IMR-90 (cell line): ENCODE results near the gene BTBD9. TPM values are rescaled to one million over a fixed set of nuclear protein-coding genes. Genes with fewer than 3 reads are reported as not detected.

ENCODE experiments used
- ATAC-seq: fragments of 200-7000 bp; cut with Tn5 transposase; 2 replicates; pipeline ENCODE4 v1.9.1; 2020; ENCODE audit warnings: low read depth, mild to moderate bottlenecking, moderate library complexity
- BruUV-seq: library from RNA; stranded (reverse); fragments of 400-500 nt; replicated peaks from 2 replicates; lab custom pipeline; 2021; lab: Mats Ljungman, UMichigan
- CTCF ChIA-PET: fragments of 300-600 bp; formaldehyde crosslinking; extraction: SDS; loops from one replicate; lab custom pipeline; 2021; ENCODE audit warnings: antibody characterized with exemption; lab: Yijun Ruan, JAX
- POLR2A ChIA-PET: fragments of 300-600 bp; sonication (Branson Sonifier 250); formaldehyde crosslinking; loops from one replicate; lab custom pipeline; 2022; ENCODE audit warnings: antibody characterized with exemption; ENCODE audit not compliant: unreplicated experiment; lab: Charles Lee
- DNase-seq: peaks from one replicate; pipeline ENCODE4 v3.0.0; 2013
- H2AFZ ChIP-seq: replicated peaks from 2 replicates; pipeline ENCODE3; 2013; ENCODE audit warnings: low read length, mild to moderate bottlenecking; ENCODE audit not compliant: poor library complexity
- H2AK5ac ChIP-seq: 2 replicates; pipeline ENCODE4 v1.6.1; 2013; ENCODE audit warnings: low read depth, low read length, inconsistent platforms
- H2AK9ac ChIP-seq: replicated peaks from 2 replicates; pipeline ENCODE3; 2013; ENCODE audit warnings: mild to moderate bottlenecking, low read depth, low read length, moderate library complexity; ENCODE audit not compliant: poor library complexity
- H2BK120ac ChIP-seq: 2 replicates; pipeline ENCODE4 v1.6.1; 2013; ENCODE audit warnings: low read depth, low read length, inconsistent platforms
- H2BK15ac ChIP-seq: 3 replicates; pipeline ENCODE4 v1.6.1; 2013; ENCODE audit warnings: low read depth, low read length, inconsistent platforms
- H2BK20ac ChIP-seq: 2 replicates; pipeline ENCODE4 v1.6.1; 2013; ENCODE audit warnings: low read depth, mild to moderate bottlenecking, inconsistent platforms, low read length, moderate library complexity
- H2BK5ac ChIP-seq: 2 replicates; pipeline ENCODE4 v1.6.1; 2013; ENCODE audit warnings: mild to moderate bottlenecking, low read depth, low read length, inconsistent platforms; ENCODE audit not compliant: poor library complexity, severe bottlenecking
- H3K14ac ChIP-seq: replicated peaks from 2 replicates; pipeline ENCODE4 v1.6.1; 2013; ENCODE audit warnings: low read depth, low read length, inconsistent platforms
- H3K18ac ChIP-seq: 2 replicates; pipeline ENCODE4 v1.6.1; 2013; ENCODE audit warnings: low read depth, low read length, control low read depth
- H3K23ac ChIP-seq: 2 replicates; pipeline ENCODE4 v1.6.1; 2013; ENCODE audit warnings: low read depth, low read length, inconsistent platforms
- H3K27ac ChIP-seq: 2 replicates; pipeline ENCODE4 v1.5.1; 2013; ENCODE audit warnings: mild to moderate bottlenecking, control low read depth, low read length; ENCODE audit not compliant: insufficient read depth
- H3K27me3 ChIP-seq: 2 replicates; pipeline ENCODE4 v1.6.1; 2013; ENCODE audit warnings: low read length; ENCODE audit not compliant: control insufficient read depth, insufficient read depth
- H3K36me3 ChIP-seq: 2 replicates; pipeline ENCODE4 v1.6.1; 2013; ENCODE audit warnings: low read length, mixed read lengths; ENCODE audit not compliant: control insufficient read depth, insufficient read depth
- H3K4ac ChIP-seq: 2 replicates; pipeline ENCODE4 v1.6.1; 2013; ENCODE audit warnings: low read depth, low read length, inconsistent platforms
- H3K4me1 ChIP-seq: 2 replicates; pipeline ENCODE4 v1.6.1; 2013; ENCODE audit warnings: low read length, mixed read lengths; ENCODE audit not compliant: control insufficient read depth, insufficient read depth
- H3K4me2 ChIP-seq: 2 replicates; pipeline ENCODE4 v1.6.1; 2013; ENCODE audit warnings: low read depth, mild to moderate bottlenecking, control low read depth, low read length, moderate library complexity
- H3K4me3 ChIP-seq: 2 replicates; pipeline ENCODE4 v1.5.1; 2013; ENCODE audit warnings: low read depth, mild to moderate bottlenecking, control low read depth, low read length, moderate library complexity; ENCODE audit not compliant: insufficient read depth
- H3K56ac ChIP-seq: 2 replicates; pipeline ENCODE4 v1.6.1; 2013; ENCODE audit warnings: low read length, inconsistent platforms; ENCODE audit not compliant: insufficient read depth; ENCODE audit errors: extremely low read depth
- H3K79me1 ChIP-seq, 2 experiments: 2 replicates each; pipeline ENCODE4 v1.6.1; 2013; ENCODE audit warnings: low read length in 2 of 2, inconsistent platforms in 1 of 2, low read depth in 1 of 2
- H3K9ac ChIP-seq: 2 replicates; pipeline ENCODE4 v1.6.1; 2013; ENCODE audit warnings: low read depth, low read length, control low read depth
- H3K9me1 ChIP-seq: 2 replicates; pipeline ENCODE4 v1.6.1; 2013; ENCODE audit warnings: low read length, inconsistent platforms; ENCODE audit not compliant: insufficient read depth
- H3K9me3 ChIP-seq: 2 replicates; pipeline ENCODE4 v1.6.1; 2013; ENCODE audit warnings: low read length; ENCODE audit not compliant: control insufficient read depth, insufficient read depth
- H4K20me1 ChIP-seq: 2 replicates; pipeline ENCODE4 v1.6.1; 2013; ENCODE audit warnings: low read length, inconsistent platforms; ENCODE audit not compliant: insufficient read depth
- H4K5ac ChIP-seq: 2 replicates; pipeline ENCODE4 v1.6.1; 2013; ENCODE audit warnings: mild to moderate bottlenecking, low read depth, low read length, control low read depth
- H4K8ac ChIP-seq, 2 experiments: 2 replicates each; pipeline ENCODE4 v1.6.1; 2013; ENCODE audit warnings: low read depth in 2 of 2, low read length in 2 of 2, control low read depth in 1 of 2, inconsistent platforms in 1 of 2
- H4K91ac ChIP-seq: 2 replicates; pipeline ENCODE4 v1.6.1; 2013; ENCODE audit warnings: low read depth, low read length, inconsistent platforms; ENCODE audit not compliant: insufficient read depth
- MAFK ChIP-seq: IDR thresholded peaks from 2 replicates; pipeline ENCODE4 v1.6.1; 2012; ENCODE audit warnings: low read depth, low read length, improper control_type of control experiment
- POLR2A ChIP-seq: IDR thresholded peaks from 2 replicates; pipeline ENCODE4 v1.6.1; 2012; ENCODE audit warnings: mild to moderate bottlenecking, low read depth, low read length
- RAD21 ChIP-seq: IDR thresholded peaks from 2 replicates; pipeline ENCODE4 v1.6.1; 2012; ENCODE audit warnings: low read length, improper control_type of control experiment
- RCOR1 ChIP-seq: IDR thresholded peaks from 2 replicates; pipeline ENCODE4 v1.6.1; 2012; ENCODE audit warnings: mild to moderate bottlenecking, low read length, improper control_type of control experiment; ENCODE audit not compliant: insufficient replicate concordance
- SMC3 ChIP-seq: fragments of 150-350 bp; IDR thresholded peaks from 2 replicates; pipeline ENCODE4 v1.6.1; 2016; ENCODE audit warnings: low read depth, mild to moderate bottlenecking, antibody characterized with exemption, low read length, moderate library complexity
- USF2 ChIP-seq: fragments of 150-350 bp; IDR thresholded peaks from 2 replicates; pipeline ENCODE4 v1.6.1; 2017; ENCODE audit warnings: mild to moderate bottlenecking, antibody characterized with exemption, low read length, low read depth
- WGBS, 2 experiments: methylation state at CpG; one replicate each; pipeline versions ENCODE4 v1.1.5 to v1.1.7; 2013; ENCODE audit warnings: missing lambda C conversion rate in 2 of 2; ENCODE audit not compliant: insufficient read length in 1 of 2; ENCODE audit errors: extremely low coverage in 2 of 2; 5-methylcytosine and 5-hydroxymethylcytosine counted together
- dilution Hi-C: fragments of 300-500 bp; cut with HindIII; formaldehyde crosslinking; loops from one replicate; pipeline ENCODE4 v1.14.3; 2018; ENCODE audit warnings: low sequenced_read_pairs; ENCODE audit not compliant: unreplicated experiment
- in situ Hi-C: fragments of 300-500 bp; cut with MboI; formaldehyde crosslinking; loops from 3 replicates; pipeline ENCODE4 v1.14.3; 2019; ENCODE audit warnings: low sequenced_read_pairs, inconsistent platforms, mixed read lengths
- intact Hi-C: fragments of 100-400 bp; cut with micrococcal nuclease; formaldehyde crosslinking; loops from 2 replicates; pipeline ENCODE4 v1.10.0; 2022
- polyA plus RNA-seq, 3 experiments: library from polyadenylated mRNA; depleted of rRNA; stranded (reverse); fragments of >200 nt; gene quantifications; 2 replicates each; pipeline ENCODE4 v1.2.3, GENCODE V29; 2012; ENCODE audit warnings: low replicate concordance in 1 of 3
- total RNA-seq: library from RNA; depleted of rRNA; stranded (reverse); fragments of >200 nt; gene quantifications from 2 replicates; pipeline ENCODE4 v1.2.3, GENCODE V29; 2012

Gene BTBD9
- total and polyA plus RNA-seq, 2 of the 4 experiments (the other 2 are of a cell fraction), result 4.1 to 22.0 TPM

- intact Hi-C loops (loop anchor here (5.0 kb wide), 3 partner anchors 333 to 1008 kb away; no protein-coding TSS in a partner anchor), dilution Hi-C loops (no loop called here), in situ Hi-C loops (loop anchor here (5.0 kb wide), 2 partner anchors 453 to 783 kb away; no protein-coding TSS in a partner anchor)
- TF ChIP-seq RAD21 (no peak), SMC3 (peak; percentile 9; the same call in 1 of the 2 replicates), USF2 (no peak), MAFK (no peak), POLR2A (no peak), RCOR1 (no peak)
- no peaks in the 10 kb centered on the region for H3K9me3 ChIP-seq
- H3K4me2 ChIP-seq, result no peak overlapping the region
- H3K9ac ChIP-seq, result no peak overlapping the region
- H3K18ac ChIP-seq, result no peak overlapping the region
- no peak overlapping the region for H2AFZ ChIP-seq
- H2BK20ac ChIP-seq, result no peak overlapping the region
- POLR2A ChIA-PET, result no interaction called here
- no peaks in the 10 kb centered on the region for H3K4me1 ChIP-seq
- H2AK5ac ChIP-seq, result no peak overlapping the region; the same call in 1 of the 2 replicates
- H4K8ac ChIP-seq, result no peak overlapping the region
- CTCF ChIA-PET, result interaction anchor here (0.6 kb wide), 1 partner anchor 82 kb away, joined by 3 read pairs; no protein-coding TSS in a partner anchor
- no TSS peak for BruUV-seq
- no peak overlapping the region for H2AK9ac ChIP-seq
- no peak overlapping the region for H3K4ac ChIP-seq
- no peak overlapping the region for H4K91ac ChIP-seq
- H3K9me1 ChIP-seq, result no peaks in the 10 kb centered on the region
- no peak overlapping the region for H3K27ac ChIP-seq
- no peaks in the 10 kb centered on the region for H3K79me1 ChIP-seq
- no peak overlapping the region for H4K5ac ChIP-seq
- DNase-seq (peak; percentile 85), ATAC-seq (peak; percentile 88)
- H2BK120ac ChIP-seq, result no peak overlapping the region
- no peak overlapping the region for H3K23ac ChIP-seq
- no peaks in the 10 kb centered on the region for H4K20me1 ChIP-seq
- H3K4me3 ChIP-seq, result no peak overlapping the region
- no peaks in the 10 kb centered on the region for H3K27me3 ChIP-seq
- no peak overlapping the region for H2BK5ac ChIP-seq
- no CpG with 5 or more reads among the region's 2 CpGs for WGBS, 2 experiments
- no peak overlapping the region for H3K56ac ChIP-seq
- H3K36me3 ChIP-seq, result no peaks in the 10 kb centered on the region
- H3K14ac ChIP-seq, result no peak overlapping the region
- H2BK15ac ChIP-seq, result no peak overlapping the region
These were observed 149.8 kb downstream of the BTBD9 start for GRCh38 chr6:38489951-38490350.
